HG02798 (cell line): ENCODE measurements around the gene KIF20B.
"Not testable (repeated sequence)": the region's sequence is repeated elsewhere in the genome, so short reads cannot be mapped to it uniquely, and the experiment has no call there.

Source experiments
- ATAC-seq: cut with Tn5 transposase; IDR thresholded peaks from one replicate; pipeline ENCODE4 v1.9.1; 2021; ENCODE audit warnings: mild to moderate bottlenecking; ENCODE audit not compliant: unreplicated experiment, poor library complexity

Gene KIF20B

GRCh38 chr10:89763671-89764070, 62.3 kb downstream of the KIF20B start:
- not testable (repeated sequence) for ATAC-seq

- no peak for ATAC-seq
Observed at GRCh38 chr10:89771684-89772083, 70.3 kb downstream of the KIF20B start.

- ATAC-seq, result no peak
Observed at GRCh38 chr10:89773081-89773480, 71.7 kb downstream of the KIF20B start.

GRCh38 chr10:89776665-89777064, 75.3 kb downstream of the KIF20B start:
- no peak for ATAC-seq

- no peak for ATAC-seq
Observed at GRCh38 chr10:89782470-89782869, 81.1 kb downstream of the KIF20B start.

- ATAC-seq, result no peak
Observed at GRCh38 chr10:89783406-89783805, 82.0 kb downstream of the KIF20B start.

GRCh38 chr10:89785095-89785494, 83.7 kb downstream of the KIF20B start:
- ATAC-seq, result no peak

- ATAC-seq, result no peak
Observed at GRCh38 chr10:89789188-89789877, 87.9 kb downstream of the KIF20B start.

GRCh38 chr10:89792187-89792586, 90.8 kb downstream of the KIF20B start:
- ATAC-seq, result no peak

GRCh38 chr10:89793649-89794254, 92.4 kb downstream of the KIF20B start:
- ATAC-seq, result peak; percentile 77

GRCh38 chr10:89795840-89796239, 94.5 kb downstream of the KIF20B start:
- ATAC-seq, result peak; percentile 42

GRCh38 chr10:89798092-89798491, 96.7 kb downstream of the KIF20B start:
- no peak for ATAC-seq

GRCh38 chr10:89799573-89799972, 98.2 kb downstream of the KIF20B start:
- ATAC-seq, result no peak

GRCh38 chr10:89805599-89806013, 104.2 kb downstream of the KIF20B start:
- ATAC-seq, result peak; percentile 89

- no peak for ATAC-seq
Observed at GRCh38 chr10:89808842-89809241, 107.5 kb downstream of the KIF20B start.

- no peak for ATAC-seq
Observed at GRCh38 chr10:89809766-89810165, 108.4 kb downstream of the KIF20B start.

- no peak for ATAC-seq
Observed at GRCh38 chr10:89810908-89811525, 109.6 kb downstream of the KIF20B start.

- ATAC-seq, result no peak
Observed at GRCh38 chr10:89813546-89813945, 112.2 kb downstream of the KIF20B start.

GRCh38 chr10:89814278-89814677, 112.9 kb downstream of the KIF20B start:
- ATAC-seq, result no peak

GRCh38 chr10:89815049-89815853, 113.9 kb downstream of the KIF20B start:
- ATAC-seq, result no peak

GRCh38 chr10:89819008-89819407, 117.6 kb downstream of the KIF20B start:
- not testable (repeated sequence) for ATAC-seq
